ENCODE measurements around the gene ARHGAP42.

GRCh38 chr11:100793525-100793924, 106.4 kb downstream of the ARHGAP42 start:
- TF ChIP-seq CTCF (conservative IDR thresholded peaks at IDR 0.05; ENCODE audit: low read depth, low read length) (no peak), EZH2 (IDR thresholded peaks at IDR 0.05; ENCODE audit: borderline replicate concordance, low read depth, low read length, poor library complexity, severe bottlenecking) (no peak)

Data from A673 (cell line).